Gastroesophageal sphincter (tissue), 3 donors: ENCODE results near the gene MYORG.

ENCODE experiments used
- EP300 ChIP-seq: sonication (generic); formaldehyde crosslinking; IDR thresholded peaks from one replicate; pipeline ENCODE4 v1.6.1; 2017; ENCODE audit warnings: antibody characterized with exemption, mild to moderate bottlenecking
- POLR2A ChIP-seq, 2 donors: fragments of 450-650 bp; IDR thresholded peaks; one replicate each; pipeline ENCODE4 v1.6.1; 2017; ENCODE audit warnings: antibody characterized with exemption in 2 of 2, mild to moderate bottlenecking in 2 of 2, moderate library complexity in 1 of 2
- POLR2AphosphoS5 ChIP-seq: sonication (generic); formaldehyde crosslinking; IDR thresholded peaks from one replicate; pipeline ENCODE4 v1.6.1; 2017; ENCODE audit warnings: antibody characterized with exemption
- TF ChIP-seq, protein P1 (sequence below), 4 experiments: fragments of 200-600 bp in 2 of 4; fragments of 450-650 bp in 2 of 4; sonication (generic) in 1 of 4; IDR thresholded peaks; one replicate each; pipeline ENCODE4 v1.5.1; 2017 to 2019; ENCODE audit warnings: antibody characterized with exemption in 4 of 4, mild to moderate bottlenecking in 2 of 4, moderate library complexity in 2 of 4

DNA sequence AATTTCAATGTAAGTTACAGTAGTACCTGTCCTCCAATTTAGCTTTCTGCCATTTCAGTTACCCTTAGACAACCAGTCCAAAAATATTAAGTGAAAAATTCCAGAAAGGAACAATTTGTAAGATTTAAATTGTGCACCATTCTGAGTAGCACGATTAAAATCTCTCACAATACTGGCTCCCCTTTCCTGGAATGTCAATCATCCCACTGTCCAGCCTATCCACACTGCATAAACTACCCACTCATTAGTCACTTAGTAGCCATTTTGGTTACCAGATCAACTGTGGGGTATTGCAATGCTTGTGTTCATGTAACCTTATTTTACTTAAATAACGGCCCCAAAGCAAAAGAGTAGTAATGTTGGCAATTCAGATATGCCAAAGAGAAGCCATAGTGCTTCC is 59.3 kb downstream of the MYORG start:
- TF ChIP-seq, protein P1, sequence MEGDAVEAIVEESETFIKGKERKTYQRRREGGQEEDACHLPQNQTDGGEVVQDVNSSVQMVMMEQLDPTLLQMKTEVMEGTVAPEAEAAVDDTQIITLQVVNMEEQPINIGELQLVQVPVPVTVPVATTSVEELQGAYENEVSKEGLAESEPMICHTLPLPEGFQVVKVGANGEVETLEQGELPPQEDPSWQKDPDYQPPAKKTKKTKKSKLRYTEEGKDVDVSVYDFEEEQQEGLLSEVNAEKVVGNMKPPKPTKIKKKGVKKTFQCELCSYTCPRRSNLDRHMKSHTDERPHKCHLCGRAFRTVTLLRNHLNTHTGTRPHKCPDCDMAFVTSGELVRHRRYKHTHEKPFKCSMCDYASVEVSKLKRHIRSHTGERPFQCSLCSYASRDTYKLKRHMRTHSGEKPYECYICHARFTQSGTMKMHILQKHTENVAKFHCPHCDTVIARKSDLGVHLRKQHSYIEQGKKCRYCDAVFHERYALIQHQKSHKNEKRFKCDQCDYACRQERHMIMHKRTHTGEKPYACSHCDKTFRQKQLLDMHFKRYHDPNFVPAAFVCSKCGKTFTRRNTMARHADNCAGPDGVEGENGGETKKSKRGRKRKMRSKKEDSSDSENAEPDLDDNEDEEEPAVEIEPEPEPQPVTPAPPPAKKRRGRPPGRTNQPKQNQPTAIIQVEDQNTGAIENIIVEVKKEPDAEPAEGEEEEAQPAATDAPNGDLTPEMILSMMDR (IDR thresholded peaks at IDR 0.05): no peak
- TF ChIP-seq EP300: no peak
- TF ChIP-seq POLR2AphosphoS5: no peak
- no peak for TF ChIP-seq POLR2A (IDR thresholded peaks at IDR 0.05)
